ENCODE results near the gene DRAP1.

The DRAP1 gene

GRCh38 chr11:65932558-65932919 is 13.3 kb downstream of the DRAP1 start:
- H3K4me2 ChIP-seq (ENCODE audit: low read depth, low read length) = no peak overlapping the region
- no peak overlapping the region for H3K27ac ChIP-seq (ENCODE audit: low read length)
- H3K79me2 ChIP-seq (ENCODE audit: low read length) = no peaks in the 10 kb centered on the region
- H3K4me1 ChIP-seq (ENCODE audit: low read length) = peaks cover 15% of the 10 kb centered on the region
- no peak for DNase-seq
- H3K9me2 ChIP-seq (replicated peaks; ENCODE audit: insufficient read depth, low read length) = no peaks in the 10 kb centered on the region
- H3K9me3 ChIP-seq (replicated peaks; ENCODE audit: insufficient read depth, low read length) = no peaks in the 10 kb centered on the region
- H3F3A ChIP-seq (ENCODE audit: insufficient read depth, low read length) = peaks cover 17% of the 10 kb centered on the region
- H3K4me3 ChIP-seq (ENCODE audit: low read length) = no peak overlapping the region
- H4K20me1 ChIP-seq (ENCODE audit: insufficient read depth, low read length) = no peaks in the 10 kb centered on the region
- no peak overlapping the region for H2AFZ ChIP-seq (ENCODE audit: low read length)
- no peaks in the 10 kb centered on the region for H3K27me3 ChIP-seq (replicated peaks; ENCODE audit: insufficient read depth, low read length)
- TF ChIP-seq EZH2phosphoT487 (IDR thresholded peaks at IDR 0.05; ENCODE audit: low read length) (no peak), CTCF (IDR thresholded peaks at IDR 0.05; ENCODE audit: low read length) (no peak), EZH2 (optimal IDR thresholded peaks at IDR 0.05; ENCODE audit: low read depth, low read length) (no peak)
- no peaks in the 10 kb centered on the region for H3K36me3 ChIP-seq (replicated peaks; ENCODE audit: insufficient read depth, low read length)
- H3K9ac ChIP-seq (ENCODE audit: low read length) = no peak overlapping the region

GRCh38 chr11:65934014-65934413 is 14.8 kb downstream of the DRAP1 start:
- no peak overlapping the region for H3K4me3 ChIP-seq (ENCODE audit: low read length)
- H3F3A ChIP-seq (ENCODE audit: insufficient read depth, low read length) = peaks cover 2% of the 10 kb centered on the region
- no peaks in the 10 kb centered on the region for H3K9me3 ChIP-seq (replicated peaks; ENCODE audit: insufficient read depth, low read length)
- H3K27me3 ChIP-seq (replicated peaks; ENCODE audit: insufficient read depth, low read length) = no peaks in the 10 kb centered on the region
- H3K27ac ChIP-seq (ENCODE audit: low read length) = no peak overlapping the region
- no peaks in the 10 kb centered on the region for H3K79me2 ChIP-seq (ENCODE audit: low read length)
- H3K36me3 ChIP-seq (replicated peaks; ENCODE audit: insufficient read depth, low read length) = no peaks in the 10 kb centered on the region
- DNase-seq = no peak
- H3K4me1 ChIP-seq (ENCODE audit: low read length) = peaks cover 3% of the 10 kb centered on the region
- TF ChIP-seq CTCF (IDR thresholded peaks at IDR 0.05; ENCODE audit: low read length) = no peak
- no peak for TF ChIP-seq EZH2phosphoT487 (IDR thresholded peaks at IDR 0.05; ENCODE audit: low read length)
- no peak for TF ChIP-seq EZH2 (optimal IDR thresholded peaks at IDR 0.05; ENCODE audit: low read depth, low read length)
- no peak overlapping the region for H3K4me2 ChIP-seq (ENCODE audit: low read depth, low read length)
- H3K9me2 ChIP-seq (replicated peaks; ENCODE audit: insufficient read depth, low read length) = no peaks in the 10 kb centered on the region
- no peak overlapping the region for H2AFZ ChIP-seq (ENCODE audit: low read length)
- H3K9ac ChIP-seq (ENCODE audit: low read length) = no peak overlapping the region
- no peaks in the 10 kb centered on the region for H4K20me1 ChIP-seq (ENCODE audit: insufficient read depth, low read length)

GRCh38 chr11:65937766-65938165 is 18.5 kb downstream of the DRAP1 start:
- Histone ChIP-seq H3K4me2 (ENCODE audit: low read depth, low read length) (no peak overlapping the region), H3K27me3 (replicated peaks; ENCODE audit: insufficient read depth, low read length) (no peaks in the 10 kb centered on the region), H3K36me3 (replicated peaks; ENCODE audit: insufficient read depth, low read length) (no peaks in the 10 kb centered on the region), H3K9me3 (replicated peaks; ENCODE audit: insufficient read depth, low read length) (no peaks in the 10 kb centered on the region), H3K27ac (ENCODE audit: low read length) (no peak overlapping the region), H3K9ac (ENCODE audit: low read length) (no peak overlapping the region), H3F3A (ENCODE audit: insufficient read depth, low read length) (no peaks in the 10 kb centered on the region), H3K4me1 (ENCODE audit: low read length) (no peaks in the 10 kb centered on the region), H3K4me3 (ENCODE audit: low read length) (no peak overlapping the region), H3K9me2 (replicated peaks; ENCODE audit: insufficient read depth, low read length) (no peaks in the 10 kb centered on the region), H3K79me2 (ENCODE audit: low read length) (no peaks in the 10 kb centered on the region), H4K20me1 (ENCODE audit: insufficient read depth, low read length) (no peaks in the 10 kb centered on the region), H2AFZ (ENCODE audit: low read length) (no peak overlapping the region)
- no peak for DNase-seq
- no peak for TF ChIP-seq EZH2phosphoT487 (IDR thresholded peaks at IDR 0.05; ENCODE audit: low read length)
- TF ChIP-seq EZH2 (optimal IDR thresholded peaks at IDR 0.05; ENCODE audit: low read depth, low read length) = no peak
- TF ChIP-seq CTCF (IDR thresholded peaks at IDR 0.05; ENCODE audit: low read length) = no peak

Measured in MM.1S (cell line).